Mesothelial cell of epicardium (in vitro differentiated cells): ENCODE results near the gene SMIM5. TPM values are rescaled to one million over a fixed set of nuclear protein-coding genes. Genes with fewer than 3 reads are reported as not detected.

Experiments
- DNase-seq, 2 experiments: peaks; one replicate each; pipeline ENCODE4 v3.0.0; 2021; ENCODE audit warnings: low spot score in 2 of 2; ENCODE audit not compliant: unreplicated experiment in 2 of 2
- H3K27ac Mint-ChIP-seq: 2 replicates; pipeline ENCODE4 v1.8.0; 2021; ENCODE audit warnings: mixed read lengths
- H3K27me3 Mint-ChIP-seq: 2 replicates; pipeline ENCODE4 v1.8.0; 2021; ENCODE audit warnings: low read depth, mixed read lengths
- H3K36me3 Mint-ChIP-seq: 2 replicates; pipeline ENCODE4 v1.8.0; 2021; ENCODE audit warnings: mixed read lengths
- H3K4me1 Mint-ChIP-seq: 2 replicates; pipeline ENCODE4 v1.8.0; 2021; ENCODE audit warnings: mixed read lengths
- H3K4me3 Mint-ChIP-seq: 2 replicates; pipeline ENCODE4 v1.8.0; 2021; ENCODE audit warnings: mild to moderate bottlenecking, moderate library complexity, mixed read lengths
- H3K9me3 Mint-ChIP-seq: 2 replicates; pipeline ENCODE4 v1.8.0; 2021; ENCODE audit warnings: mixed read lengths
- CTCF ChIP-seq: fragments of 200-600 bp; sonication (generic); IDR thresholded peaks from one replicate; pipeline ENCODE4 v1.5.0; 2021; ENCODE audit warnings: antibody characterized with exemption; ENCODE audit not compliant: unreplicated experiment
- total RNA-seq: library from RNA; stranded (reverse); gene quantifications from 3 replicates; pipeline ENCODE4 v1.2.1, GENCODE V29; 2021

Gene SMIM5
- total RNA-seq, 1 donor from 2014 or later, result 1.7 TPM

GRCh38 chr17:75610103-75610984 lies 22.9 kb upstream of the SMIM5 start:
- DNase-seq, result no peak
- Mint-ChIP-seq H3K36me3 (no peaks in the 10 kb centered on the region), H3K27ac (no peak overlapping the region), H3K4me3 (no peak overlapping the region), H3K9me3 (no peaks in the 10 kb centered on the region), H3K4me1 (no peaks in the 10 kb centered on the region), H3K27me3 (no peaks in the 10 kb centered on the region)
- TF ChIP-seq CTCF, result no peak

DNA sequence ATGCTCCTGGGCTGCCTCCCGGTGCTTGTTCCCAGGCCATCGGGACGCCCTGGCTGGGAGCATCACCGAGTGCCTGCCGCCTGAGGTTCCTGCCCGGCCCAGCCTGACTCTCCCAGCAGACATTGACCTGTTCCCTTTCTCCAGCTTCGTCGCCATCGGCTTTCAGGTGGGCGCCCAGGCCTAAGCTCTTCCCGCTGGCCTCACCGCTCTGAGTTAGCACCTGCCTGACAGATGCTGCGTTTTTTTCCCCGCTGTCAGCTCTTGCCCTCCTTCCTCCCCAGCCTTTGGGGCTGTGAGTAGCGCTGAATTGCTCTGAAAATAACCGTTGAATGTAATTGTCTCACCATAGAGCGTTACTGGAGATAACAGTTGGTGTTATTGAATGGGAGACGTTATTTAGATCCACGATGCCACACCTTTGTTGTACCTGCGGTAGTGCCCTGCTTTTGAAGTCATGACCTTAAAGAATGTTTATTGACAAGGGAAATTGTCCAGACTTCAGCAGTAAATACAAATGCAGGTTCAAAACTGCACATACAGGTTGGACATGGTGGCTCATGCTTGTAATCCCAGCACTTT lies 21.3 kb upstream of the SMIM5 start:
- DNase-seq, result no peak
- Mint-ChIP-seq H3K27ac (no peak overlapping the region), H3K4me3 (no peak overlapping the region), H3K27me3 (no peaks in the 10 kb centered on the region), H3K9me3 (no peaks in the 10 kb centered on the region), H3K4me1 (no peaks in the 10 kb centered on the region), H3K36me3 (peaks cover 2% of the 10 kb centered on the region)
- TF ChIP-seq CTCF, result no peak

DNA sequence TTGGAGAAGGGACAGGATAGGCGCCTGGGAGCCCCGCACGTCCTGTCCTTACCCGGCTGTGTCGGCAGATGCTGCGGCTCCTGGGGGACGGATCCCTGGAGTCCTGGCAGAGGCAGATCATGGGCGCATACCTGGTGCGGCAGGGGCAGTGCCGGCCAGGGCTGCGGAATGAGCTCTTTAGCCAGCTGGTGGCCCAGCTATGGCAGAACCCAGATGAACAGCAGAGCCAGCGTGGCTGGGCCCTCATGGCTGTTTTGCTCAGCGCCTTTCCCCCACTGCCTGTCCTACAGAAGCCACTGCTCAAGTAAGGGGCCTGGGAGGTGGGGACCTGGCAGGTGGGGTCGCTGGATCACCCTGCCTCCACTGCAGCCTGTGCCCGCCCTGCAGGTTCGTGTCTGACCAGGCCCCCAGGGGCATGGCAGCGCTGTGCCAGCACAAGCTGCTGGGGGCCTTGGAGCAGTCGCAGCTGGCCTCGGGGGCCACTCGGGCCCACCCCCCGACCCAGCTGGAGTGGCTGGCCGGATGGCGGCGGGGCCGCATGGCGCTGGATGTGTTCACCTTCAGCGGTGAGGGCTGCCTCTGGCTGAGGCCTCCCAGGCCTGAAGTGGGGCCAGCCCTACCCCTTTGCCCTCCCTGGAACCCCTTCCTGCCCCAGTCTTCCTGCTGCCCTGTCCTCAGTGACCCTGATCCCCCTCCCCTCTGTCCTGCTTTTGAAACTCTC lies 20.2 kb upstream of the SMIM5 start:
- Mint-ChIP-seq H3K4me3 (no peak overlapping the region), H3K27ac (no peak overlapping the region), H3K9me3 (no peaks in the 10 kb centered on the region), H3K27me3 (no peaks in the 10 kb centered on the region), H3K4me1 (no peaks in the 10 kb centered on the region), H3K36me3 (peaks cover 2% of the 10 kb centered on the region)
- no peak for TF ChIP-seq CTCF
- DNase-seq, result no peak

DNA sequence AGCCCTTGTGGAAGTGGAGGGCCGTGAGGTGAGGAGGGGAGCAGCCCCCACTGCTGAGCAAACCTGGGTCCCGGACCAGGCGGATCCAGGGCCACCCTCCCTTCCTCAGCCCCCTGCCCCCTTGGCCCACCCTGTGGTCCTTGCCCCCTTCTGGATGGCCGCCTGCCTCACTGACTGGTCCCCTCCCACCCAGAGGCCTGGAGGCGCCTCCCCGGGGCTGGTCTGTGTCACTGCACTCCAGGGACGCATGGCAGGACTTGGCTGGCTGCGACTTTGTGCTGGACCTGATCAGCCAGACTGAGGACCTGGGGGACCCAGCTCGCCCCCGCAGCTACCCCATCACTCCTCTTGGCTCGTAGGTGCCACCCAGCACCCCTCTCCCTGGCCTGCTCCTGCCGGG lies 19.2 kb upstream of the SMIM5 start:
- H3K27ac Mint-ChIP-seq, result no peak overlapping the region
- H3K27me3 Mint-ChIP-seq, result no peaks in the 10 kb centered on the region
- no peak overlapping the region for H3K4me3 Mint-ChIP-seq
- DNase-seq, result no peak
- H3K36me3 Mint-ChIP-seq, result peaks cover 2% of the 10 kb centered on the region
- H3K9me3 Mint-ChIP-seq, result no peaks in the 10 kb centered on the region
- TF ChIP-seq CTCF, result no peak
- H3K4me1 Mint-ChIP-seq, result no peaks in the 10 kb centered on the region

- TF ChIP-seq CTCF, result no peak
- no peaks in the 10 kb centered on the region for H3K27me3 Mint-ChIP-seq
- H3K4me1 Mint-ChIP-seq, result no peaks in the 10 kb centered on the region
These were observed 18.5 kb upstream of the SMIM5 start for GRCh38 chr17:75614556-75615270.

More at GRCh38 chr17:75614556-75615270, 18.5 kb upstream of the SMIM5 start:
- H3K27ac Mint-ChIP-seq, result no peak overlapping the region
- H3K4me3 Mint-ChIP-seq, result no peak overlapping the region
- DNase-seq, result no peak
- no peaks in the 10 kb centered on the region for H3K9me3 Mint-ChIP-seq
- H3K36me3 Mint-ChIP-seq, result peaks cover 2% of the 10 kb centered on the region
